CD4-positive, alpha-beta T cell treated with Interleukin-17A for 1 hour (primary cell): ENCODE data around the gene OXER1.
A peak's percentile ranks its signal among the peaks of the same experiment; 100 is the strongest.

Source experiments
- DNase-seq: peaks from one replicate; pipeline ENCODE4 v3.0.0-alpha.2; 2020

Gene OXER1

GRCh38 chr2:42768706-42769256 lies 4.8 kb upstream of the OXER1 start:
- no peak for DNase-seq

DNA sequence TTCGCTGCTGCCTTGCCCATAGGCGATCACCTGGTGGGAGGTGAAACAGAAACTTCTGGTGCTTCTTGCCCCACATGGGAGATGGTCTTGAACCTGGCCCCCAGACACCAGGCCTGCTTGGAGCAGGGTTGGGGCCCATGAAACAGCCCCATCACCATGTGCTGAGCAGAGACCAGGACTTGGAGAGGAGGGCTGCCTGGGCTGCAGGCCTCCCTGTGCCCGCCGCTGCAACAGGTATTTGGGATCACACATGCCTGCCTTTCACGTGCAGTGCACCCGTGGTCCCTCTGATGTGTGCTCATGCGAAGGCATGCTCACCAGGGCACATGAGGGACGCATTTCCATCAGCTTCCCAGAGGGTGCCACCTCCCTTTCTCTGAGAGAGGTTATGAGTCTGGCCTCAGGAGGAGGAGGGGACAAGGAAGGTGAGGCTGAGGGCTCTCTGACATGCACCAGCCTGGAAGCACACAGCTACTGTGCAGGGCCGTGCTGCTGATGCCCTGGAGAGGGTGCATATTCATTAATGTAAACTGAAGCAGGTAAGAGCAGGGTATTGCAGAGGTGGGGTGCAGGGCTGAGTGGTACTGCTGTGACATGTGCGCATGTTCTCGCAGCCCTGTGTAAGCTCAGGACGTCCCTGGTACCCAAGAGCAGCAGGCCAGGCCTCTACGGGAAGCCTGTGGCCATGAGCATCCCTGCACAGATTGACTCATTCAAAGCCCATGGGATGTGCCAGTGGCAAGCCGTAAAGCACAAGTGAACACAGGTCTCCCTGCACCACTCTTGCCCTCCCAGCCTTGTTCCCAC lies 4.2 kb upstream of the OXER1 start:
- no peak for DNase-seq

- DNase-seq = no peak
Observed at GRCh38 chr2:42767080-42767898, 3.4 kb upstream of the OXER1 start.

DNA sequence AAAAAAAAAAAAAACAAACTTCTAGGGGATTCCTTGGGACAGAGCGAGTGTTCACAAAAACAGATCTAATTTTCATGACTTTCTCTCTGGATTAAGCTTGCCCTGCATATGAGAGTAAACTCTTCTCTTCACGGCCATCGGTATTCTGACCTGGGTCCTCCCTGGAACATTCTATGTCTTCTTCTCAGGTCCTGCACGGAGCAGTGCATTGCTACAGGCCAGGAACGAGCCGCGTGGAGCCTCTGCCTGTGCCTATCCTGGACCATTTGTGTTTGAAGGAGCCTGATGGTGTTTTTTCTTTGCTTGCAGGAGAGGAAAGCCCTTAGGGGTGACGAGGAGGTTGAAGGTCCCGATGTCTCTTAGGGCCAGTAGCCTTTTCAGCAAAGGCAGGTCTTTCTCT lies 1.8 kb upstream of the OXER1 start:
- no peak for DNase-seq

GRCh38 chr2:42764901-42765300 lies 966 bp upstream of the OXER1 start:
- DNase-seq = no peak

DNA sequence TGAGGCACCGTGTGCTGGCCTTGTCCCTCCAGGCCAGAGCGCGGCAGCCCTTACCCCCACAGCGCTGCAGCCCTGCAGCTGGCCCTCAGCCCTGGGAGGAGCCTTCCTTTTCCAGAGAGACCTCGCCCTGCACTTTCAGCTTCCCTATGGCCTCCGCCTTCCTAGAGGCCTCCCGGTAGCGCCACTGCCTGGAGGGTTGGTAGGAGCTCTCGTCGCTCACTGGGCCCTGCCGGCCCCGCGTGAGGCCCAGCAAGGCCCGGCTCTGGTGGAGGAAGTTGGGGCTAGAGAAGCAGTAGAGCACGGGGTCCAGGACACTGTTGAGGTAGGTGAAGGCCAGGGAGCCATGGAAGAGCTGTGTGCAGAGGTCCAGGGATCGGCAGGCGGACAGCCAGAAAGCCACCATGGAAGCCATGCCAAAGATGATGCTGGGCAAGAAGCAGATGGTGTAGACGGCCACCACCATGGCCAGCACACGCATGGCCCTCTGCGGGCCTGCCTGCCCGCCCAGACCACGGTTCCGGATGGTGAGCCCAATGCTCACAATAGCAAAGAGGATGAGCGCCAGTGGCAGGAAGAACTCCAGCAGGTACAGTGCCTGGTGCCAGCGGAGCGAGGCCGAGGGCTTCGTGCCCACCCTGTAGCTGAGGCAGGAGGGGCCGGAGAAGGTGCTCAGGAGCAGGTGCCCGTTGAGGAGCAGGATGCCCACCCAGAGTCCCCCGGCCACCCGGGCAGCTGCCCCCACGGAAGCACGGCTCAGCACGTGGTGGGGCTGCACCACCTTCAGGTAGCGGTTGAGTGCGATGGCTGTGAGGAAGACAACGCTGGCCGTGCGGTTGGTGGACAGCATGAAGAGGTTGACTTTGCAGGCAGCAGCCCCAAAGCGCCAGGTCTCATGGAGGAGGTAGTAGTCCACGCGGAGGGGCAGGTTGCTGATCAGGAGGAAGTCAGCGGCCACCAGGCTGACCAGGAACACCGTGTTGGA lies 821 bp downstream of the OXER1 start:
- no peak for DNase-seq

GRCh38 chr2:42762155-42762554 lies 1.8 kb downstream of the OXER1 start:
- no peak for DNase-seq

- no peak for DNase-seq
Observed at GRCh38 chr2:42761554-42761953, 2.4 kb downstream of the OXER1 start.

GRCh38 chr2:42758751-42759150 lies 5.2 kb downstream of the OXER1 start:
- DNase-seq = no peak

DNA sequence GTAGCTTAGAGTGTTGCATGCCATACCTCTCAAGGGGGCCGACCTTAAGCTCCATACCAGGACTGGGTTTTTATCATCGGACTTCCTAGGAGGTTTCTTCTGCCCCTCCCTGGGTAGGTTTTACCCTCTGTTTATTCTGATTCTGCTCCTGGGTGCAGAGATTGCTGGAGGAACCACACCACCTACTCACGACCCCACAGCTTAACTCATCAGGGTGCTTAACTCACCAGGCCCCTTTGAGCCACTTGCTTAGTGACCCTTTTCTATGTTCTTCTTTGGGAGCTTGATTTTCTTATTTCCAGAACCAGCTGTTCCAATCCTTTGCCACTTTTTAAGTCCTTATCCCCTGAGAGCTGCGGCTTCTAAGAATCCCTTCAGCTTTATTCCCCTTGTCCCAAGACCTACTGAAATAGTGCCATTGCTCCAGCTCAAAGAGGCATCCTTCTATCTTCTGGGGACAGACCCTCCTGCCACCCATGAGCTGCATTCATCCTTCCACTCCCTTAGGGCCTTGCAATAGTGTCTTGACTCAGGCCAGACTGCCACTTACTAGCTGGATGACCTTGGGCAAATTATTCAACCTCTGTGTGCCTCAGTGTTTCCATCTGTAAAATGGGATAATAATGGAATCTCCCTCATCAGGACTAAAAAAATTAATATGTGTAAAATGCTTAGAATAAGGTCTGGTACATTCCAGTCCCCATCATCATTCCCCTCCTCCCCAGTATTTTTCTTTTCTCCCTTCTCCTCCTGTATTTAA lies 5.8 kb downstream of the OXER1 start:
- DNase-seq = no peak

GRCh38 chr2:42756966-42757513 lies 6.9 kb downstream of the OXER1 start:
- DNase-seq = no peak

- no peak for DNase-seq
Observed at GRCh38 chr2:42756150-42756775, 7.7 kb downstream of the OXER1 start.

DNA sequence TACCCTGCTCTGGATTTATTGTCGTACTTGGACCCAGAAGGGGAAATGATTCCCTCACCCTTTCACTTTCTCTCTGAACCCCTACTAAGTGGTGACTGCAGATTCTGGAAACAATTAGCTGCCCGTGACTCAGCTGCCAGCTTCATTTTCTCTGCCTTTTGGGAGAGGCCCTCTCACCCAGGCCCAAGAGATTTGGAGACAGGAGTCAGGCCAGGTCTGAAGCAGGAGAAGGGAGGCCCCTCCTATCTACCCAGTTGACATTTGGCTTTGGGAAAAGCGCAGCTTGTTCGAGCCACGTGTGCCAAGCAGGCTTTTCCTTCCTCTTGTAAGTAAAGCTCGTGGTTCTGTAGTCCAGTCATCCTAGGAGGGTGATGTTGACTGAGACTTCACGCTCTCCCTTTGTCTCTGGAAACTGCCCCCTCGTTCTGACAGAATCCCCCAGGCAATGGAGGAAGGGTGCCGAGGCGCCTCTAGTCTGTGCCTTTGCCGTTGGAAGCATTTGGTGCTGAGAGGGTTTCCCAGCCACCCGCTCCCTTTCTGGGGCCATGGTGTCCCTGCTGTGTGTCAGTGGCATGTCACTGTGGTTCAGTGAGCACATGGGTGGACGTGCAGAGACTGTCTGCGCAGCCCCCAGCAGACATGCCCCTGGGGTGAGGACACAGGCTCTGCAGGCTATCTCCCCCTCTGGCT lies 8.6 kb downstream of the OXER1 start:
- DNase-seq = no peak

GRCh38 chr2:42754776-42755140 lies 9.2 kb downstream of the OXER1 start:
- DNase-seq = no peak

GRCh38 chr2:42754021-42754775 lies 9.7 kb downstream of the OXER1 start:
- DNase-seq = peak; percentile 1

GRCh38 chr2:42752816-42753813 lies 10.8 kb downstream of the OXER1 start:
- DNase-seq = no peak

DNA sequence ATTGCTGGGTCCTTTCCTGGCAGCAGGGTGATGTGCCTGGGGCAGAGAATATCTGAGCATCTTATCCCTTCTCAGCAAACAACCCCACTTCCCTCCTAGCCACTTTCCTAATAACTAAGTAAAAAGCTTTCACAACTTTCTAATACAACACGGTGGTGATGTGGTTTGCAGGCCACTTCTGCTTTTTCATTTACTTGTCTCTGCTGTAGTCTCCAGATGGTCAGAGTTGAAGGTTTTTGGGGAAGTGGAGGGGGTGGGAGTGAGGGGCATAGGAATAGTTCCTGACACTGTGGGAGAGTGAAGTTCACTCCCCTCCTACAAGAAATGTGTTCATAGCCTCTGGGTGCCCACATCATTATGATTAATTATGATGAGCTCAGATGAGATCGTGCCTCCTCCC lies 11.6 kb downstream of the OXER1 start:
- peak; percentile 29 for DNase-seq

GRCh38 chr2:42748840-42749239 lies 15.1 kb downstream of the OXER1 start:
- no peak for DNase-seq
